Activated CD4-positive, alpha-beta T cell treated with anti-CD3 and anti-CD28 coated beads, Interleukin-2, amount 10 ng/mL, durations not matched to agents 24 days and 14 days (primary cell): ENCODE measurements around the gene FRMD1. TPM values are rescaled to one million over a fixed set of nuclear protein-coding genes. Genes with fewer than 3 reads are reported as not detected.

Experiments
- DNase-seq: peaks from one replicate; pipeline ENCODE4 v3.0.0; 2022
- H3K27ac Mint-ChIP-seq: one replicate; pipeline ENCODE4 v1.8.0; 2022; ENCODE audit warnings: mild to moderate bottlenecking, mixed read lengths
- H3K27me3 Mint-ChIP-seq: one replicate; pipeline ENCODE4 v1.8.0; 2022; ENCODE audit warnings: mixed read lengths
- H3K36me3 Mint-ChIP-seq: one replicate; pipeline ENCODE4 v1.8.0; 2022; ENCODE audit warnings: low read depth, mild to moderate bottlenecking, mixed read lengths
- H3K4me1 Mint-ChIP-seq: one replicate; pipeline ENCODE4 v1.8.0; 2021; ENCODE audit warnings: mixed read lengths
- H3K4me3 Mint-ChIP-seq: one replicate; pipeline ENCODE4 v1.8.0; 2022; ENCODE audit warnings: mild to moderate bottlenecking, moderate library complexity, mixed read lengths
- H3K9me3 Mint-ChIP-seq: one replicate; pipeline ENCODE4 v1.8.0; 2021; ENCODE audit warnings: mixed read lengths
- intact Hi-C: fragments of 100-400 bp; cut with micrococcal nuclease; formaldehyde crosslinking; loops from one replicate; pipeline ENCODE4 v1.15.1; 2023
- total RNA-seq: library from RNA; stranded (reverse); gene quantifications from 2 replicates; pipeline ENCODE4 v1.2.3, GENCODE V29; 2022

FRMD1 gene
- total RNA-seq, 1 donor from 2014 or later = not detected

- Mint-ChIP-seq H3K9me3 (no peaks in the 10 kb centered on the region), H3K27me3 (no peaks in the 10 kb centered on the region), H3K36me3 (no peaks in the 10 kb centered on the region), H3K27ac (no peak overlapping the region), H3K4me1 (no peaks in the 10 kb centered on the region), H3K4me3 (no peak overlapping the region)
- intact Hi-C loops = no loop called here
- DNase-seq = no peak
Observed at GRCh38 chr6:168025831-168026710, 52.9 kb downstream of the FRMD1 start.

GRCh38 chr6:168024951-168025510, 54.0 kb downstream of the FRMD1 start:
- no peaks in the 10 kb centered on the region for H3K36me3 Mint-ChIP-seq
- DNase-seq = no peak
- H3K27me3 Mint-ChIP-seq = no peaks in the 10 kb centered on the region
- H3K4me1 Mint-ChIP-seq = no peaks in the 10 kb centered on the region
- H3K9me3 Mint-ChIP-seq = no peaks in the 10 kb centered on the region
- intact Hi-C loops = no loop called here
- H3K4me3 Mint-ChIP-seq = no peak overlapping the region
- no peak overlapping the region for H3K27ac Mint-ChIP-seq

- Mint-ChIP-seq H3K4me1 (no peaks in the 10 kb centered on the region), H3K27me3 (no peaks in the 10 kb centered on the region), H3K27ac (no peak overlapping the region), H3K9me3 (peaks cover 4% of the 10 kb centered on the region), H3K4me3 (no peak overlapping the region), H3K36me3 (no peaks in the 10 kb centered on the region)
- no peak for DNase-seq
- intact Hi-C loops = no loop called here
Observed at GRCh38 chr6:168022488-168023321, 56.3 kb downstream of the FRMD1 start.

- Mint-ChIP-seq H3K4me3 (no peak overlapping the region), H3K36me3 (no peaks in the 10 kb centered on the region), H3K27ac (no peak overlapping the region), H3K9me3 (peaks cover 4% of the 10 kb centered on the region), H3K27me3 (no peaks in the 10 kb centered on the region), H3K4me1 (no peaks in the 10 kb centered on the region)
- DNase-seq = no peak
- intact Hi-C loops = no loop called here
Observed at GRCh38 chr6:168021581-168021980, 57.4 kb downstream of the FRMD1 start.

GRCh38 chr6:168020242-168020641, 58.8 kb downstream of the FRMD1 start:
- Mint-ChIP-seq H3K4me1 (no peaks in the 10 kb centered on the region), H3K36me3 (no peaks in the 10 kb centered on the region), H3K9me3 (peaks cover 4% of the 10 kb centered on the region), H3K4me3 (no peak overlapping the region), H3K27ac (no peak overlapping the region), H3K27me3 (no peaks in the 10 kb centered on the region)
- no peak for DNase-seq
- intact Hi-C loops = no loop called here

- H3K27me3 Mint-ChIP-seq = no peaks in the 10 kb centered on the region
- peaks cover 4% of the 10 kb centered on the region for H3K9me3 Mint-ChIP-seq
- H3K27ac Mint-ChIP-seq = no peak overlapping the region
- intact Hi-C loops = no loop called here
- H3K36me3 Mint-ChIP-seq = no peaks in the 10 kb centered on the region
- DNase-seq = no peak
- no peak overlapping the region for H3K4me3 Mint-ChIP-seq
- no peaks in the 10 kb centered on the region for H3K4me1 Mint-ChIP-seq
Observed at GRCh38 chr6:168018664-168019063, 60.3 kb downstream of the FRMD1 start.

GRCh38 chr6:168017629-168018028, 61.4 kb downstream of the FRMD1 start:
- intact Hi-C loops = no loop called here
- H3K36me3 Mint-ChIP-seq = no peaks in the 10 kb centered on the region
- H3K4me1 Mint-ChIP-seq = no peaks in the 10 kb centered on the region
- peaks cover 4% of the 10 kb centered on the region for H3K9me3 Mint-ChIP-seq
- DNase-seq = no peak
- no peak overlapping the region for H3K27ac Mint-ChIP-seq
- no peak overlapping the region for H3K4me3 Mint-ChIP-seq
- no peaks in the 10 kb centered on the region for H3K27me3 Mint-ChIP-seq

- no peaks in the 10 kb centered on the region for H3K27me3 Mint-ChIP-seq
- no peak for DNase-seq
- no peak overlapping the region for H3K27ac Mint-ChIP-seq
- no peaks in the 10 kb centered on the region for H3K4me1 Mint-ChIP-seq
- peaks cover 7% of the 10 kb centered on the region for H3K9me3 Mint-ChIP-seq
- H3K4me3 Mint-ChIP-seq = no peak overlapping the region
- H3K36me3 Mint-ChIP-seq = no peaks in the 10 kb centered on the region
- intact Hi-C loops = no loop called here
Observed at GRCh38 chr6:168016721-168017525, 62.1 kb downstream of the FRMD1 start.

GRCh38 chr6:168016176-168016620, 62.8 kb downstream of the FRMD1 start:
- Mint-ChIP-seq H3K4me1 (no peaks in the 10 kb centered on the region), H3K9me3 (peaks cover 12% of the 10 kb centered on the region), H3K27ac (no peak overlapping the region), H3K4me3 (no peak overlapping the region), H3K27me3 (no peaks in the 10 kb centered on the region), H3K36me3 (no peaks in the 10 kb centered on the region)
- intact Hi-C loops = no loop called here
- DNase-seq = no peak

- peaks cover 17% of the 10 kb centered on the region for H3K9me3 Mint-ChIP-seq
- no peak for DNase-seq
- no peak overlapping the region for H3K4me3 Mint-ChIP-seq
Observed at GRCh38 chr6:168015482-168016175, 63.4 kb downstream of the FRMD1 start.

GRCh38 chr6:168015009-168015408, 64.0 kb downstream of the FRMD1 start:
- Mint-ChIP-seq H3K4me1 (no peaks in the 10 kb centered on the region), H3K27ac (no peak overlapping the region)
- intact Hi-C loops = no loop called here

More at GRCh38 chr6:168015482-168016175, 63.4 kb downstream of the FRMD1 start:
- Mint-ChIP-seq H3K4me1 (no peaks in the 10 kb centered on the region), H3K27ac (no peak overlapping the region), H3K36me3 (no peaks in the 10 kb centered on the region), H3K27me3 (no peaks in the 10 kb centered on the region)
- intact Hi-C loops = no loop called here

GRCh38 chr6:168014428-168014827, 64.6 kb downstream of the FRMD1 start:
- H3K4me1 Mint-ChIP-seq = no peaks in the 10 kb centered on the region
- no peak overlapping the region for H3K4me3 Mint-ChIP-seq
- H3K27ac Mint-ChIP-seq = no peak overlapping the region
- DNase-seq = no peak
- H3K36me3 Mint-ChIP-seq = no peaks in the 10 kb centered on the region
- intact Hi-C loops = no loop called here
- H3K27me3 Mint-ChIP-seq = no peaks in the 10 kb centered on the region
- peaks cover 21% of the 10 kb centered on the region for H3K9me3 Mint-ChIP-seq

More at GRCh38 chr6:168015009-168015408, 64.0 kb downstream of the FRMD1 start:
- peaks cover 17% of the 10 kb centered on the region for H3K9me3 Mint-ChIP-seq
- no peak for DNase-seq
- H3K27me3 Mint-ChIP-seq = no peaks in the 10 kb centered on the region
- H3K36me3 Mint-ChIP-seq = no peaks in the 10 kb centered on the region
- H3K4me3 Mint-ChIP-seq = no peak overlapping the region
